Omental fat pad (tissue), 4 donors: ENCODE results near the gene TSC2. TPM values are rescaled to one million over a fixed set of nuclear protein-coding genes. Genes with fewer than 3 reads are reported as not detected.

ENCODE experiments used
- ATAC-seq: fragments of 150-250 bp; one replicate; pipeline ENCODE4 v1.9.1; 2016; ENCODE audit warnings: mild to moderate bottlenecking, moderate library complexity; ENCODE audit not compliant: low FRiP score
- DNase-seq: peaks from one replicate; pipeline ENCODE4 v3.0.0-alpha.2; 2019; ENCODE audit warnings: low spot score
- CTCF ChIP-seq, 3 donors: fragments of 450-650 bp; IDR thresholded peaks; one replicate each; pipeline ENCODE4 v1.5.1; 2016 to 2017; ENCODE audit warnings: antibody characterized with exemption in 3 of 3, mild to moderate bottlenecking in 3 of 3, moderate library complexity in 2 of 3
- total RNA-seq, 4 donors: library from RNA; depleted of rRNA; stranded (reverse); fragments of >200 nt; gene quantifications; one replicate each; pipeline ENCODE4 v1.1.0, GENCODE V29; 2016

TSC2 gene
- total RNA-seq, 4 donors from 2014 or later, result 30.0 to 59.4 (median 35.9) TPM

- TF ChIP-seq CTCF (IDR thresholded peaks at IDR 0.05), result no peak
- ATAC-seq, result no peak
- DNase-seq, result no peak
Measured at GRCh38 chr16:2042171-2042985, 5.4 kb upstream of the TSC2 start.

- DNase-seq (no peak), ATAC-seq (no peak)
- no peak for TF ChIP-seq CTCF (IDR thresholded peaks at IDR 0.05)
Measured at GRCh38 chr16:2042986-2043666, 4.7 kb upstream of the TSC2 start.

GRCh38 chr16:2043667-2044451 is 3.9 kb upstream of the TSC2 start:
- ATAC-seq (peak; percentile 7), DNase-seq (no peak)
- no peak for TF ChIP-seq CTCF (IDR thresholded peaks at IDR 0.05)

- DNase-seq, result no peak
- ATAC-seq, result no peak
- TF ChIP-seq CTCF (IDR thresholded peaks at IDR 0.05), result no peak
Measured at GRCh38 chr16:2044541-2044940, 3.2 kb upstream of the TSC2 start.

DNA sequence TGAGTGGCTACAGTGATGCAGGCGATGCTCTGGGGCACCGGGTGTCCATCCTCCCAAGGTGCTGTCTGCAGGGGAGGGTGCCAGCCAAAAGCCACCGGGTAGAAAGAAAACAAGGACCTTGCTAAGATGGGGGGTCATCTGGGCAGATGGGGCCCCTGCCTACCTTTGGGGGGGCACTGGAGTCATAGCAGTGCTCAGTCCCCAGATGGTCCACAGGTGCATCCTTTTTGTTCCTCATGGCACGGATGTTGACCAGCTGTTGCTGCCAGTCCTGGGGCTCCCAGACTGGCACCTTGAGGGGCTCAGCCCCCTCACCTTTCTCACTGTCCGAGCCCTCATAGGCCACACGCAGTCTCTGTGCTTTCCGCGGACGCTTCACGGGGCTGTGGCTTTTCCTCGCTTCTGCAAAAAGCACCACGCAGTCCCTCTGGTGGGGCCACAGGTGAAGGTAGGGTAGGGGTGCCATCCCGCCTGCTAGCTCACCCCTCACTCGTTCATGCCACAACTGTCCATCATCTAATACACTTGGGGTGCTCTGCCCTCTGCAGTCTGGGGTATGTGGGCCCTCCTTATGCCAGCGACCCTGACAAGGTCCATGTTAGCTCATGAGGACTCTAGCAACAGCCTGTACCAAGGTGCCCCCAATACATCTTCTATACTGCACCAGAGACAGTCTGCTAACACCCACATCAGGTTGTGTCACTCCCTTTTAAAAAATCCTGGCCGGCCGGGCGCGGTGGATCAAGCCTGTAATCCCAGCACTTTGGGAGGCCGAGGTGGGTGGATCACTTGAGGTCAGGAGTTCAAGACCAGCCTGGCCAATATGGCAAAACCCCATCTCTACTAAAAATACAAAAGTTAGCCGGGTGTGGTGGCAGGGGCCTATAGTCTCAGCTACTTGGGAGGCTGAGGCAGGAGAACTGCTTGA is 1.6 kb upstream of the TSC2 start:
- TF ChIP-seq CTCF (IDR thresholded peaks at IDR 0.05), result no peak
- ATAC-seq (no peak), DNase-seq (no peak)

- no peak for ATAC-seq
Measured at GRCh38 chr16:2046893-2047329, 874 bp upstream of the TSC2 start.

More at GRCh38 chr16:2046893-2047329, 874 bp upstream of the TSC2 start:
- DNase-seq, result no peak
- TF ChIP-seq CTCF (IDR thresholded peaks at IDR 0.05), result no peak
